HG03196 (cell line): Measurements from ENCODE around the gene PDK2.

Experiments used
- ATAC-seq: cut with Tn5 transposase; IDR thresholded peaks from one replicate; pipeline ENCODE4 v1.9.1; 2021; ENCODE audit not compliant: unreplicated experiment

The PDK2 gene

DNA sequence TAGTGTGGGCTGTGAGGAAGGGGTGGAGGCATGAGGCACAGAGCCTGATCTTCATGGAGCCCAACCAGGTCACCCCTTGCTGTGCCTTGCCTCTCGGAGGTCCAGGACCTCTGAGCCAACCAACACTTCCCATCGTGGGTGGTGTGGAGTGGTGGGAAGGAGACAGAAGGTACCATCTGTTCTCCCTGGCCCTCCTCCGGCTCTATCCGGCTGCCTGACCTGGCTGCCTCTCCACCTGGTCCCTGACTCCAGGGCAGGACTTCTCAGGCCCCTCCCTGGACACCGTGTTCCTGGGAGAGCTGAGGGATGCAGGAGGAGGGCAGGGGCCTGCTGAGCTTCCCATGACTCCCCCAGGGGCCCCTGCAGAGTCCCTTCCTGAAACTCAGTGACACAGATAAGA lies 3.9 kb downstream of the PDK2 start:
- ATAC-seq: no peak

DNA sequence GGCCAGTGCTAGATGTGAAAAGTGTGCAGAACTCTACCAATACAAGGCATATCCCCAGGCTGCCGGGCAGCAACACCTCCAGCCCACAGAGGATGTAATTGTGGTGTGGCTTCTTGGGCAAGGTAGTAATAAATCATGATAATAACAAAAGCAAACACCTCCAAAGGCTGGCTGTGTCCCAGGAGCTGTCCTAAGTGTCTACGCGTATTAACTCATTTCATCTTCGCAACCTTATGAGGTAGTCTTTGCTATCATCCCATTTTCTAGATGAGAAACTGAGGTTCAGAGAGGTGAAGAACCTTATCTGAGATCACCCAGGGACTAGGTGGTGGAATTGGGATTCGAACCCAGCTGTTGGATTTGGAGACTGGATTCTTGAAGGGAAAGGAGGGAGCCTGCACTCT lies 5.3 kb downstream of the PDK2 start:
- no peak for ATAC-seq

DNA sequence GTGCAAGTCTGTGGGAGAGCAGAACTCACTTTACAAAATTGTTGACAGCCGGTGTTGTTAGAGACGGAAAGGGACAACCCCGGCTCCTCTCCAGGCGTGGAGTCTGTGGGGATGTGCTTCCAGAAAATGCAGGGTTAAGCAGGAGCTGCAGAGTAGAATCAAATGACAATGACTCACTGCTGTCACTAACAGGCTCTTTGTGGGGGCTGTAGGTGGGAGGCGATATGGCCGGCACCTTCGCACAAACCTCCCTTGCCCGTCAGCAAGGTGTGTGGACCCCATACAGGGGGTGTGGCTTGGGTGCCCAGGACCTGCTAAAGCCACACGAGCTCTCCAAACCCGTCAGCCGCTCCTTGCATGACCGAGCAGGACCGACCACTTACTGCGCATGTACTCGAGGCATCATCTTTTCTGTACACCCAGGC lies 5.8 kb downstream of the PDK2 start:
- no peak for ATAC-seq

DNA sequence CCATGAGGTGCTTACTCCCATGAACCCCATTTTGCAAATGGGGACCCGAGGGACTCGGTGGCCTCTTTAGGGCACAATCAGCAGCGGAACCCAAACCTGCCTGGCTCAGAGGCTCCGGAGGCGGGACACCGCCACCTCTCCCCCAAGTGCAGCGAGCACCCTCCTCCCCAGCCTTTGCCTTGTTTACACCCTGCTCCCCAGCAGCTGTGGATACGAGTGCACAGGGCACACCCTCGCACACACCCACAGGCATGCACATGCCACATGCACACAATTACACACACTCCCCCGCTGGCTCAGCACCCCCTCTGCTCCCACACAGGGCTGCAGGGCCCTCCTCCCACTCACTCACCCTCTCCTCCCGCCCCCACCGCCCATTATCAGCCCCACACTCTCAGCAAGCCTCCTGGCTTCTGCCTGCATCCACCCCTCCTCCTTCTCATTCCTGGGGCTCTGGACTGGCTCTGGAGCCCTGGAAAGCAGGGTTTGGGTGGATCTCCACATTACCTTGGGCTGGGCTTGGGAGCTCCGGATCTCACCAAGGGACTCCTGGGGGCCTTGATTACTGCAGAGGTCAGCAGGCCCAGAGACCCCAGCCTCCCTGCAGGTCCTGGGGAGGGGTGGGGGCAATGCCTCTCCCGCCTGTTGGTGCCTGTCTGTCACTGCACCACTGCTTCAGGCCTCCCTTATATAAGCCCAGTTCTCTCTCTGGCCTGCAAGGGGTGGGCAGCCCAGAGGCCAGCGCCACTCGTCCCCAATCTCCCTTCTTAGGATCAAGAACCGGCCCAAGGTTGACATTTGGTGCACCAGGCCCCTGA lies 6.4 kb downstream of the PDK2 start:
- ATAC-seq: no peak

DNA sequence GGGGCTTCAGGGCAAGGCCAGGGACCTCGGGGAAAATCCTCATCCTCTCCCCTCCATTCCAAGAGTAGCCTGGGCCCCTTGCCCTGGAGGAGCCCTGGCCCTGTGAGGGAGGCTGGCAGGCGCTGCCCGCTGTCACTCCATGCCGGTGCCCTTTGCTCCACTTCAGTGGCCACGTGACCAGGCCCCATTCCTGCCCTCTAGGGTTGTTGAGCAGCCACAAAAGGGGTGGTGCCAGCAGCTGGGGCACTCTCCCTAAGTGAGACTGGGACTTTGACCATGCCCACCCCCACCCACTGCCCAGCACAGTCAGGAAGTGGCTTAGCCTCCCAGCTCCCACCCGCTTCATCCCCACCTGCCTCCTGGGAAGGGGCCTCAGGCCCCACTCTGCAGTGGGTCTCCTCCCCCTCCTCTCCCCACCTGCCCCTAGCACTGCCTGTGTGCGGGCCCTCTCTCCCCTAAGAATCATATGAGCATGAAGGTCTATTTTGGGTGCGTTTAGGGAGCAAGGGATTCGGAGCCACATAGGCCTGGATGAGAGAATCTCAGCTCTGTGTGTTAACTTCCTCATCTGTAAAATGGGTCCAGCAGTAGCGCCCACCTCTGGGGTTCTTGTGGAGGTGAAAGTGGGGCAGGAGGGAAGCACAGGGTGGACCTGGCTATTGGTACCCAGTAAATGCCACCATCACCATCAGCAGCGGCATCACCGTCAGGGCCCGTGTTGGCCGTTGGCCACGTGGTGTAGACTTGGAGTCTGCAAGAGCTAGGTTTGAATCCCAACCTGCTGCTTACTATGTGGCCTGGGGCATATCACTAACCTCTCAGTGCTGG lies 7.2 kb downstream of the PDK2 start:
- ATAC-seq: no peak

DNA sequence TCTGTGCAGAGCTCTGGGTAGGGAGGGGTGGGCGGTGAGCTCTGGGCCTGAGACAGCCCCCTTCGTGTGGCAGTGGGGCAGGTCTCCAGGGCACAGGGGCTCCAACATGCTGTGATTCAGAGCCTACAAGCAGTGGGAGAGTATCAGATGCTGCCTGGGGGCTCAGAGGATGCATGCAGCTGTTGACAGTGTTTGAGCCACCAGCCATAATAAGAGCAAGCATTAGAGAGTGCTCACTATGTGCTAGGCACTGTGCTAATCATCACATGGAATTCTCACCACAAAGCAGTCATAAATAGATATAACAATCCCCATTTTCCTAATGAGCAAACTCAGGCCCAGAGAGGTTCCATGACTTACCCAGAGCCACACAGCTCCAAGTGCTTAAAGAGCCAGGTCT lies 8.1 kb downstream of the PDK2 start:
- no peak for ATAC-seq

DNA sequence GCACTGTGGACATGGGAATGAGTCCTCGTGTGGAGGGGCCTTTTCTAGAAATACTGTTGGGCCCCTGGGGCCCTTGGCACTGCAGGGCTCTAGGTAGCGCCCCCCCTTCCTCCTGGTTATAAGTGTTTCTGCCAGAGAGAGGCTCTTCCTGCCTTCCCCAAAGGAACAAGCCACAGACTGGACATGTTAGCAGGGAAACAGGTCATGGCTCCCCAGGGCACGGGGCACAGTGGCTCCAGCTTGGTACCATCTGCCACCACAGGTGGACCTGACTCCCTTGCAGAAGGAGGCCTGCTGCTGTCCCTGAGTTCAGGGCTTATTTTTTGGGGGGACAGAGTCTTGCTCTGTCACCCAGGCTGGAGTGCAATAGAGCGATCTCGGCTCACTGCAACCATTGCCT lies 8.8 kb downstream of the PDK2 start:
- no peak for ATAC-seq

DNA sequence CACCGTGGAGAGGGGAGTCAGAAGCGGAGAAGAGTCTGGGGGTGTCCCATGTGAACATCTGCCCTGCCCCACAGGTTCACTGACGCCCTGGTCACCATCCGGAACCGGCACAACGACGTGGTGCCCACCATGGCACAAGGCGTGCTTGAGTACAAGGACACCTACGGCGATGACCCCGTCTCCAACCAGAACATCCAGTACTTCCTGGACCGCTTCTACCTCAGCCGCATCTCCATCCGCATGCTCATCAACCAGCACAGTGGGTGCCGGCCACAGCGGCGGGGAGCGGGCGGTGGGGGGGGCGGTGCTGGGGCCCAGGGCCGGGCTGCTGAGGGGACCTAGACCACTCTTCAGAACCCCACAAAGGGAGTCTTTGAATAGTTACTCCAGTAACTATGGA lies 10.7 kb downstream of the PDK2 start:
- no peak for ATAC-seq

DNA sequence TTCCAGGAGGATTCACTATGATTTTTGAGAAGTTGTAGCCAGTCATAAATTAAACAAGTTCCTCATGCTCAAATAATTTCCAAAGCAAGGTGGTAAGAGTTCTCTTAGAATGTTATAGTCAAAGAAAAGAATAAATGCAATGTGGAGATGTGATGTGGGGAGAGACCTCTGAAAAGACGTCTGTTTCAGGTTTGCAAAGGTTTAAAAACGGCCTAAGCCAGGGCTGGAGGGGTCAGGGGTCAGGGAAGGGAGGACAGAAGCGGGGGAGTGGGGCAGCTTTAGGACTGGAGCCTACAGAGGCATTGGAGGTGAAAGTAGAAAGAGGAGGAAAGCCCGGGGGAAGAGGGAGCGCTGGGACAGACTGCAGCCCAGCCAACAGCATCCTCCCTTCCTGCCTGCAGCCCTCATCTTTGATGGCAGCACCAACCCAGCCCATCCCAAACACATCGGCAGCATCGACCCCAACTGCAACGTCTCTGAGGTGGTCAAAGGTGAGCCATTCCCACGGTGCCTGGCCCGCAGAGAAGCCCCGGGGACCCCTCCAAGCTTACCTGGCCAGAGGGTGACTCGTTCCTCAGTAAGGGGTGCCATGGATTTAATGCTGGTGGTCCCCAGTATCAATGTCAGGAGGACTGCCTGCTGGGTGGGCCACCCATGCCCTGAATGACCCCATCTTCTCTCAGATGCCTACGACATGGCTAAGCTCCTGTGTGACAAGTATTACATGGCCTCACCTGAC lies 11.4 kb downstream of the PDK2 start:
- ATAC-seq: no peak

DNA sequence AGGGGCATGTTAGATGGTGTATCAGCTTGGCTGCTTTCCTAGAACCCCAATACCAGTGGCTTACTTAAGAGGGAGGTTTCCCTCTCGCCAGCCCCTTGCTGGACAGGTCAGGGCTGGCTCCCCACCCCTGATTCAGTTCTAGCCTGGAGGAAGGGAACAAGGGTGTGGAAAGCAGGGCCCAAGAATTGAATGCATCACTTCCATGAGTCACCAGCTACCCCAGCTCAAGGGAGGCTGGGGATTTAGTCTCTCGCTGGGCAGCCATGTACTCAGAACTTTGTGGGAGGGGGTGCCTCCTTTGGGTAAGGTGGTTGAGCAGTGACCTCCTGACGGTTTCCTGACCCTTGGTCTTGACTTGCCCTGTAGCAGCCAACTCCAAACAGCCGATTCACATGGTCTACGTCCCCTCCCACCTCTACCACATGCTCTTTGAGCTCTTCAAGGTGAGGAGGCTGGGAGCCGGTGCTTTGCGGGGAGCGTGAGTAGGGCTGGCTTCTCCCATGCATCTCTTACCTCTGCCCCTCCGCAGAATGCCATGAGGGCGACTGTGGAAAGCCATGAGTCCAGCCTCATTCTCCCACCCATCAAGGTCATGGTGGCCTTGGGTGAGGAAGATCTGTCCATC lies 12.8 kb downstream of the PDK2 start:
- ATAC-seq: no peak

DNA sequence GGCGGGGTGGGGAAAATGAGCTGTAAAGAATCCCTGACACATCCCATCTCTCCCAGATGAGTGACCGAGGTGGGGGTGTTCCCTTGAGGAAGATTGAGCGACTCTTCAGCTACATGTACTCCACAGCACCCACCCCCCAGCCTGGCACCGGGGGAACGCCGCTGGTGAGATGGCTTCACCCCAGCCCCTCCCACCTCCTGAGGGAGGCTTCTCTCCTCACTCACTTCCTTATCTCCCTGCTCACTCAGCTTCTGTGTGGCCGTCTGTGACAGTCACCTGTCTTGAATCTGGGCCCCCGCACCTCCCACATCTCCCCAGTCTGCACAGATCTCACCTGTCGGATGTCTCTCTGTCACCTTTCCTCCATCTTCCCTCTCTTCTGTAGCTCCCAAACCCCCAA lies 13.4 kb downstream of the PDK2 start:
- no peak for ATAC-seq

DNA sequence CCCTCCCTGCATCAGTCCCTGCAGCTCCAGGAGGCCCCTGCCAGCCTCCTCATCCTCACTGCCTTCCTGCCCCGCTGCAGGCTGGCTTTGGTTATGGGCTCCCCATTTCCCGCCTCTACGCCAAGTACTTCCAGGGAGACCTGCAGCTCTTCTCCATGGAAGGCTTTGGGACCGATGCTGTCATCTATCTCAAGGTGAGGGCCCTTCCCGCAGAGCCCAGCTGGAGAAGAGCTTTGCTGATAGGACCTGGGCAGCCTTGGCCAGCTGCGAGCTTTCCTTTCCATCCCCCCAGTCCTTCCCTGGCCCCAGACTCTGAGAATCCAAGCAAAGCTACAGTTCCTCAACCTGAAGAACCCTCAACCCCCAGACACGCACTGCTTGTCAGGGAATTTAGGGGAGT lies 14.1 kb downstream of the PDK2 start:
- ATAC-seq: no peak

DNA sequence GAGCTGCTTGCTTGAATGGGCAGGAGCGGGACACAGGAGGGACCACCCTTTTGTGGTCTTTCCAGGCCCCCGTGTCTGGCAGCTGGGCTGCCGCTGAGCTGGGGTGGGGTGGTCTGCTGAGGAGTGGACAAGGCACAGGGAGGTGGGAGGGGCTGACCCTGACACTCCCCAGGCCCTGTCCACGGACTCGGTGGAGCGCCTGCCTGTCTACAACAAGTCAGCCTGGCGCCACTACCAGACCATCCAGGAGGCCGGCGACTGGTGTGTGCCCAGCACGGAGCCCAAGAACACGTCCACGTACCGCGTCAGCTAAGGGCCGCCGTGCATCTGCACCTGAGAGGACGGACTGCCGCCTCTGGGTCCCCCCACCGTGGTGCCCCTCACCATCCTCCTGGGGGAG lies 14.6 kb downstream of the PDK2 start:
- no peak for ATAC-seq

DNA sequence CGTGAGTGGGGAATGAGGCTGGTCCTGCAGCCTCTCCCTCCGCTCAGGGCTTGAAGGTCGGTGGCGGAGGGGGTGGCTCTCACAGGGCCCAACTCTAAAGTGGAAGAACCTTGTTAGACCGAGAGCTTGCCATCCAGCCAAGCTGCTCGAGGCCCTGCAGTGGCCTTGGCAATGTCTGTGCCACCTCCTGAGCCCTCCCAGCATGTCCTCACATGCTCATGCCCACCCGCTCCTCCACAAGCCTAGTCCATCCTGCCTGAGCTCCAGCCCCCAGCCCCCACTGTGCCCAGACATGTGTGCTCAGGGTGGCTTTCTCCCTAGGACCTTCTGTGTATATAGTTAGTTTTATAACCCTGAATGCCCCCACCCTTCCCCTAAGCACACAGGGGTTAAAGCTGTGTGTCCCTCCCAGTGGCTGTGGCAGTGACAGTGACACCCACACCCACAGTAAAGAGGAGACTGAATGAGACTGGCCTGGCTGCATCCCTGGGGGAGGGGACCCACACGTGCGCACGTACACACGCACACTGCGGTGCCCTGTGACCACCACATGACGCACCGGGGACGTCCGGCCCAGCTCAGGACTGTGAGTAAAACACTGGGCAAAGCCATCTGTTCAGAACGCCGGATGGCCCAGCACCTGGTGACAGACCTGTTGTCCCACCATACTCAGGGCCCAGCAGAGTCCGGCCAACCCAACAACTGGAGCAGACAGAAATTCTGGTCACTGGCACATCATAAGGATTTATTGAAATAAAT lies 15.6 kb downstream of the PDK2 start:
- ATAC-seq: no peak

DNA sequence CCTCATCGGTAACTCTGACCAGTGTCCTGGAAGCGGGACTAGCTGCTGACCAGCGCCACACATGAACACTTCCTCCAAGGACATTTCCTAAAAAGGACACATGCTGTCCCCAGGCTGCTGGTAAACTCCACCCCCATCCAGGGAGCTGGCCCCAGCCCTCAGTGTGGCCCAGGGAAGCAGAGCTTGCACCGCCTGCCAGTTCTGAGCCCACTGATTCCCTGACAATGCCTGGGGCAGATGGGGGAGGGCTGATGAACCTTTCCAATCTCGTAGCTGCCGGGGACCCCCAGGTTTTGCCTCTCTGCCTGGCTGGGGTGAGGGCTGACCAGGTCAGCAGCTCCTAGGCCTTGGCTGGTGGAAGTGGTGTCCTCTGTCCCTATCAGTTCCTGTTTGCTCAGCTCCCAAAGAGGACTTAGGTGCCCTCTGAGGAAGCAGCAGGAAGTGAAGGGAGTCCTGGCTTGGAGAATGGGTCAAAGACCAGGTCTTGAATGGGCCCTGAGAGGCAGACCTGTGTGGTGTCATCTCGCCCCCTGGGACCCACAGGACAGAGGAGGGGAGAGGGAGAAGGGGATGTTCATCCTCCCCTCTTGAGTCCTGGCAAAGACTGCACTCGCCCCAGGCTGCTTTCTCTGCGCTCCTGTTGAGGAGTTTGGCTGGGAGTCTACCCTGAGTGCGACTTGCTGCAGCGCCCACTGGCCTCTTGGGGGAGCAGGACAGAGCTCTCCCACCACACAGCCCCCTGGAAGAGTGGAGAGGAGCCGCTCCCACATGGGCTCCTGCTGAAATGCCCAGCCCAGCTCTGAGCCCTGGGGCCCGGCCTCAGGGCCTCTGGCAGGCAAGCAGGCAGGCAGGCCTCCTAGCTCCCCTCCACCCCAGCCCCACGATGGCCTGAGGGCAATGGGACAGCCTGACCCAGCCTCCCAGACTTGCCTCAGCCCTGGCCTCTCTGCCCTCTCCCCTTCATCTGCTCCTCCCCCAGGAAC lies 16.8 kb downstream of the PDK2 start:
- ATAC-seq: no peak

DNA sequence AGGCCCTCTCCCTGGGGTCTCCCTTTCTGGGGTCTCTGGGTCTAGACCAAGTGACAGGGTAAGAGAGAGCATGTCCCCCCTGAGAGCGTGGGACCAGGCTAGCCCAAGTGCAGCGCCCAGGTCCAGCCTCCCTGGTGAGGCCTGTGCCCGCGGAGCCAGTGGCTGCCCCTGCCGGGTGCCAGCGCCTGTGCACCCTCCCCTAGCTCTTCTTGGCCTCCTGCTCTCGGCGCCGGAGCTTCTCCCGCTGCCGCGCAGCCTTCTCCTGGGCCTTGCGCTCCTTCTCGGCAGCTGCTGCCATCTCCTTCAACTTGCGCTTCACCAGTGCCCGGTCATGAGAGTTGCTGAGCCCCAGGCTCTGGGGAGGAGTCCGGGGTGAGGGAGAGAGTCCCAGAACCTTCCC lies 17.5 kb downstream of the PDK2 start:
- no peak for ATAC-seq

DNA sequence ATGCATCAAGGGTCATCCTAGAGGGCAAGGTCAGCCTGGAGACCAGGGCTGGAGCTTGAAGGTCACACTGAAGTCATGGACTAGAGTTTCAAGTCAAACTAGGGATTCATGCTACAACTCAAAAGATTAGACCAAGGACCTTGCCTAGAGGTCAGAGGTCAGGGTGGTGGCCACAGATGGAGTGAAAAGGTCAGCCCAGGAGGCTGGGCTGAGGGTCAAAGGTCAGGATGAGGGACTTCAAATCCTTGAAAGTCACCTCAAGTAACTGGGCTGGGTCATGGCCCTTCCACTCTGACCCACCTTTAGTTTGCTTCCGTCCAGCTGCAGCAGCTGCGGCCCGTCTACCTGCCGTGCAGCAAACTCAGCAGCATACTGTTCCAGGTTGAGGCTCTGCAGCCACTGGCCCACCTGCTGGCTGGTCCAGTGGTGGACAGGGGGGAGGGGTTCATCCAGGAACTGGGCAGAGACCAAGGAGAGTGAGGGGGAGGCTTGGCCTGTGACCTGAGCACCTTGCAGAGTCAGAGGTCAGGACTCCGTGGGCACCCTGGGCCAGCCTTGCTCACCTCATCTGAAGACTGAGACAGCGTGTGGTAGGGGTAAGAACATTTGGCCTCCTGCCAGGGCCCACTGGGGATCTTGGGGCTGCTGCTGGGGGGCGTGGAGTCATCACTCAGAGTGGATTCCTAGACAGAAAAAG lies 18.6 kb downstream of the PDK2 start:
- no peak for ATAC-seq

DNA sequence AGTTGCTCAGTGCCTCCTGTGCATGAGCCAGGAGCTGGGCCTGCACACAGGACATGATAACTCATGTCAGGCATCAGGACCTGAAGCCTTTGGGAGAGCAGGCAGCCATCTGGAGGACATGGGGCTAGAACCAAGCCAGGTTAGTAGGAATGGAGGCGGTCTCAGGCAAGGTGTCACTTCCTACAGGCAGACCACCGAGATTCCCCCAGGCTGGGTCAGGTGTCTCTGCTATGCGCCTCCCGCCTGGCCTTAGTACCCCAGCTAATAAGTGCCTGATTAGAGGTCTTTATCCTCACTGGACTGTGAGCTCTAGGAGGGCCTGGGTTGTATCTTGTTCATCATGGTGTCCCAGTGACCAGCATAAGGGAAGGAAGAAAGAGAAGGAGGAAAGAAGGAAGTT lies 19.2 kb downstream of the PDK2 start:
- ATAC-seq: no peak

DNA sequence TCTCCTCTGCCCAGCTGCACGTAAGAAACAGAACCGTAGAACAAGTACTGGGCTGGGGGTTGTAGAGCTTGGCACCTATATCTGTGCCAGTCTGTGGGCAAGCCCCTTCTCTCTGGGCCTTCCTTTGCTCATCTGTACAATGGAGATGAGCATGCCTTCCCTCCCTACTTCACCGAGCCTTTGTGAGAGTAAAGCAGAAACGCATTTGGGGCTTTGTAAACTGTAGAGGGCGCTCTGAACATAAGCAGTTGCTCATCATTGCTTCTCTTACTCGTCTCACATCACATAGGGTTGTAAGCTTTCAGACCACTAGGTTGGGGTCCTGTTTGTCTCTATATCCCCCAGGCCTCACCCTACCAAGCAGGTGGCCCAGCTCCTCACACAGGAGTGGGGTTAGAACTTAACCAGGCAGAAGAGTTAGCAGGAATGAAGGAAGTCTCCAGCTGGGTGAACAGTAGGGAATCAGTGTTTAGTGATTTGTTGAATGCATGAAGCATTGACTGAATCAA lies 19.8 kb downstream of the PDK2 start:
- ATAC-seq: no peak
